K562 (cell line): ENCODE results near the gene PYGM. TPM values are rescaled to one million over a fixed set of nuclear protein-coding genes. Genes with fewer than 3 reads are reported as not detected.

Experiments used
- ARNT ChIP-seq, 2 experiments: fragments of 450-650 bp; IDR thresholded peaks; 2 replicates each; pipeline ENCODE4 v1.6.1; 2016; ENCODE audit warnings: mild to moderate bottlenecking in 1 of 2
- BHLHE40 ChIP-seq: IDR thresholded peaks from 2 replicates; pipeline ENCODE4 v1.6.1; 2011; ENCODE audit warnings: low read length, improper control_type of control experiment
- CEBPG ChIP-seq, 3 experiments: fragments of 200-800 bp in 1 of 3; sonication (Bioruptor generic) in 1 of 3; sonication (generic) in 1 of 3; formaldehyde crosslinking in 1 of 3; IDR thresholded peaks in 2 of 3; conservative IDR thresholded peaks in 1 of 3; 2 replicates each; pipeline versions ENCODE4 v1.6.1 to v1.8.0; 2016 to 2022; ENCODE audit warnings: missing compliant biosample characterization in 2 of 3, missing genetic modification characterization in 2 of 3, mild to moderate bottlenecking in 1 of 3, missing genetic modification reagents in 1 of 3
- DNMT1 ChIP-seq: fragments of 450-650 bp; IDR thresholded peaks from 2 replicates; pipeline ENCODE4 v1.6.1; 2016; ENCODE audit warnings: antibody characterized with exemption, mild to moderate bottlenecking
- HNRNPK ChIP-seq: fragments of 200-400 bp; formaldehyde crosslinking; IDR thresholded peaks from one replicate; pipeline ENCODE4 v1.6.1; 2018; ENCODE audit warnings: mild to moderate bottlenecking, low read depth, low read length; ENCODE audit not compliant: poor library complexity, severe bottlenecking
- HNRNPL ChIP-seq: fragments of 200-400 bp; formaldehyde crosslinking; IDR thresholded peaks from 2 replicates; pipeline ENCODE4 v1.6.1; 2017; ENCODE audit warnings: low read depth, mild to moderate bottlenecking, low read length
- KLF6 ChIP-seq: fragments of 250-450 bp; sonication (Bioruptor Pico); IDR thresholded peaks from 2 replicates; pipeline ENCODE4 v1.4.0; 2020; ENCODE audit warnings: mild to moderate bottlenecking, moderate library complexity, borderline replicate concordance
- MAZ ChIP-seq, 2 experiments: fragments of 450-650 bp in 1 of 2; sonication (generic) in 1 of 2; formaldehyde crosslinking; IDR thresholded peaks in 1 of 2; conservative IDR thresholded peaks in 1 of 2; 2 replicates each; pipeline versions ENCODE4 v1.4.0 to v1.5.0; 2020; ENCODE audit warnings: mild to moderate bottlenecking in 1 of 2, missing genetic modification reagents in 1 of 2
- MBD2 ChIP-seq: sonication (generic); IDR thresholded peaks from 2 replicates; pipeline ENCODE4 v1.6.1; 2016; ENCODE audit warnings: low read depth, borderline replicate concordance
- NCOR1 ChIP-seq: fragments of 450-650 bp; IDR thresholded peaks from 2 replicates; pipeline ENCODE4 v1.6.1; 2016; ENCODE audit warnings: mild to moderate bottlenecking, moderate library complexity
- NONO ChIP-seq, 2 experiments: fragments of 200-400 bp in 1 of 2; fragments of 450-650 bp in 1 of 2; formaldehyde crosslinking in 1 of 2; IDR thresholded peaks; 2 replicates each; pipeline ENCODE4 v1.6.1; 2017; ENCODE audit warnings: low read depth in 2 of 2, mild to moderate bottlenecking in 2 of 2, moderate library complexity in 2 of 2, low read length in 1 of 2
- NR2F6 ChIP-seq: fragments of 450-650 bp; formaldehyde crosslinking; IDR thresholded peaks from 2 replicates; pipeline ENCODE4 v1.4.0; 2020; ENCODE audit warnings: mild to moderate bottlenecking
- POLR2A ChIP-seq: fragments of 450-650 bp; conservative IDR thresholded peaks from 2 replicates; pipeline ENCODE4 v1.6.1; 2016
- POLR3G ChIP-seq: IDR thresholded peaks from 2 replicates; pipeline ENCODE4 v1.6.1; 2011; ENCODE audit not compliant: insufficient read length, insufficient replicate concordance; ENCODE audit errors: extremely low read depth
- PRPF4 ChIP-seq: fragments of 200-400 bp; formaldehyde crosslinking; IDR thresholded peaks from one replicate; pipeline ENCODE4 v1.6.1; 2017; ENCODE audit warnings: low read length, low read depth, mild to moderate bottlenecking; ENCODE audit not compliant: insufficient read depth, poor library complexity, severe bottlenecking
- PYGO2 ChIP-seq: fragments of 450-650 bp; IDR thresholded peaks from 2 replicates; pipeline ENCODE4 v1.6.1; 2016; ENCODE audit warnings: mild to moderate bottlenecking, missing genetic modification characterization, moderate library complexity, missing compliant biosample characterization
- RNF2 ChIP-seq: sonication (generic); IDR thresholded peaks from 2 replicates; pipeline ENCODE4 v1.6.1; 2016
- SAFB2 ChIP-seq: fragments of 200-400 bp; formaldehyde crosslinking; IDR thresholded peaks from 2 replicates; pipeline ENCODE4 v1.6.1; 2018; ENCODE audit warnings: borderline replicate concordance, low read length, low read depth, moderate library complexity; ENCODE audit not compliant: severe bottlenecking
- SAP30 ChIP-seq: fragments of 200-600 bp; sonication (generic); IDR thresholded peaks from 2 replicates; pipeline ENCODE4 v1.6.1; 2012; ENCODE audit warnings: borderline replicate concordance, low read depth, mild to moderate bottlenecking, moderate library complexity, low read length, control low read depth, inconsistent platforms; ENCODE audit not compliant: insufficient read depth, poor library complexity, severe bottlenecking
- SETDB1 ChIP-seq: IDR thresholded peaks from one replicate; pipeline ENCODE4 v1.6.1; 2012; ENCODE audit warnings: low read length, control low read depth, inconsistent platforms
- SRSF7 ChIP-seq: fragments of 200-400 bp; formaldehyde crosslinking; optimal IDR thresholded peaks from 2 replicates; pipeline ENCODE3; 2017; ENCODE audit warnings: mild to moderate bottlenecking, low read depth, low read length
- STAG1 ChIP-seq: sonication (generic); formaldehyde crosslinking; IDR thresholded peaks from 2 replicates; pipeline ENCODE4 v1.5.0; 2020; ENCODE audit warnings: missing genetic modification reagents, borderline replicate concordance
- ZKSCAN3 ChIP-seq: fragments of 250-450 bp; sonication (Bioruptor Pico); IDR thresholded peaks from 2 replicates; pipeline ENCODE4 v1.4.0; 2020
- ZNF146 ChIP-seq: IDR thresholded peaks from one replicate; pipeline ENCODE4 v1.6.1; 2018; ENCODE audit warnings: missing compliant biosample characterization; ENCODE audit not compliant: unreplicated experiment
- ZNF239 ChIP-seq: fragments of 250-450 bp; sonication (Bioruptor Pico); IDR thresholded peaks from 2 replicates; pipeline ENCODE4 v1.4.0; 2020; ENCODE audit warnings: mild to moderate bottlenecking
- ZNF274 ChIP-seq: IDR thresholded peaks from 2 replicates; pipeline ENCODE4 v1.6.1; 2011; ENCODE audit warnings: low read depth, mild to moderate bottlenecking, low read length, moderate library complexity, borderline replicate concordance
- ZNF512 ChIP-seq: IDR thresholded peaks from 2 replicates; pipeline ENCODE4 v1.6.1; 2016; ENCODE audit warnings: missing genetic modification characterization, missing compliant biosample characterization
- ZNF76 ChIP-seq: fragments of 250-450 bp; sonication (Bioruptor Pico); IDR thresholded peaks from 2 replicates; pipeline ENCODE4 v1.4.0; 2020; ENCODE audit warnings: mild to moderate bottlenecking, moderate library complexity, borderline replicate concordance
- polyA plus RNA-seq, 8 experiments: library from polyadenylated mRNA; depleted of rRNA in 4 of 8; stranded (reverse) in 5 of 8; unstranded in 3 of 8; fragments of >200 nt; fragmentation: Nextera tagmentation in 2 of 8; fragmentation: Illumina TruSeq in 1 of 8; extraction: Ambion mirVana in 2 of 8; extraction: Trizol in 1 of 8; gene quantifications; 2 replicates each; pipeline versions ENCODE4 v1.2.1 to v1.2.3, GENCODE V29; 2011 to 2014; ENCODE audit warnings: inconsistent platforms in 1 of 8, missing spikeins in 1 of 8
- total RNA-seq, 7 experiments: library from RNA; depleted of rRNA in 6 of 7; stranded (reverse); fragments of >200 nt in 6 of 7; fragmentation: Illumina TruSeq in 2 of 7; extraction: Trizol in 2 of 7; gene quantifications; 2 replicates each; pipeline versions ENCODE4 v1.2.1 to v1.2.3, GENCODE V29; 2011 to 2021; ENCODE audit warnings: low replicate concordance in 1 of 7

PYGM gene
- total and polyA plus RNA-seq, 9 of the 15 experiments (the other 6 are each of a cell fraction or from before 2014, with no cell fraction given): 0.07 to 1.5 (median 0.68) TPM

- TF ChIP-seq PYGO2 (tag): no peak
- TF ChIP-seq ZNF239 (CRISPR knock-in tag): no peak
- TF ChIP-seq PRPF4: no peak
- no peak for TF ChIP-seq ZNF146 (CRISPR knock-in tag)
- TF ChIP-seq HNRNPK: no peak
- no peak; the same call in 1 of the 2 replicates for TF ChIP-seq CEBPG (CRISPR knock-in tag; IDR thresholded peaks at IDR 0.05)
- TF ChIP-seq CEBPG (tag; conservative IDR thresholded peaks at IDR 0.05 in 1 of 2, IDR thresholded peaks at IDR 0.05 in 1 of 2): no peak
- TF ChIP-seq STAG1 (CRISPR knock-in tag): no peak; the same call in none of the 2 replicates
- no peak for TF ChIP-seq POLR2A
- TF ChIP-seq ARNT (IDR thresholded peaks at IDR 0.05): no peak
- TF ChIP-seq MAZ (CRISPR knock-in tag; conservative IDR thresholded peaks at IDR 0.05 in 1 of 2, IDR thresholded peaks at IDR 0.05 in 1 of 2): peak; percentile 28 to 75; a peak in 2 of 4 replicates
- no peak for TF ChIP-seq SAFB2
- TF ChIP-seq ZNF512 (tag): no peak
- no peak for TF ChIP-seq NR2F6 (CRISPR knock-in tag)
- peak; percentile 37; the same call in 1 of the 2 replicates for TF ChIP-seq BHLHE40
- no peak for TF ChIP-seq NCOR1
- no peak for TF ChIP-seq HNRNPL
- TF ChIP-seq SRSF7: no peak
- TF ChIP-seq ZNF274: no peak
- no peak for TF ChIP-seq KLF6 (CRISPR knock-in tag)
- TF ChIP-seq RNF2: no peak
- no peak for TF ChIP-seq DNMT1
- no peak for TF ChIP-seq MBD2
- no peak for TF ChIP-seq POLR3G
- TF ChIP-seq SETDB1: no peak
- TF ChIP-seq ZNF76 (CRISPR knock-in tag): no peak
- TF ChIP-seq ZKSCAN3 (CRISPR knock-in tag): no peak
- TF ChIP-seq SAP30: peak; percentile 92
- no peak for TF ChIP-seq NONO (IDR thresholded peaks at IDR 0.05; ENCODE audit: low read depth in 2 of 2, low read length in 1 of 2)
These were observed 15.9 kb downstream of the PYGM start, which contains the start of gene RASGRP2 (continued) for GRCh38 chr11:64743591-64744543.
